ENCODE measurements around the gene HHAT.

The HHAT gene

GRCh38 chr1:210687582-210688279, 359.0 kb downstream of the HHAT start:
- DNase-seq (ENCODE audit: low spot score) = no peak

- DNase-seq (ENCODE audit: low spot score) = no peak
Observed at GRCh38 chr1:210688512-210689234, 360.0 kb downstream of the HHAT start.

GRCh38 chr1:210689826-210690225, 361.1 kb downstream of the HHAT start:
- DNase-seq (ENCODE audit: low spot score) = no peak

- no peak for DNase-seq (ENCODE audit: low spot score)
Observed at GRCh38 chr1:210690236-210690635, 361.5 kb downstream of the HHAT start.

GRCh38 chr1:210691039-210691610, 362.4 kb downstream of the HHAT start:
- DNase-seq (ENCODE audit: low spot score) = no peak

GRCh38 chr1:210692796-210693195, 364.1 kb downstream of the HHAT start:
- no peak for DNase-seq (ENCODE audit: low spot score)

GRCh38 chr1:210695026-210695425, 366.3 kb downstream of the HHAT start:
- no peak for DNase-seq (ENCODE audit: low spot score)

GRCh38 chr1:210696709-210697108, 368.0 kb downstream of the HHAT start:
- no peak for DNase-seq (ENCODE audit: low spot score)

GRCh38 chr1:210697185-210697584, 368.5 kb downstream of the HHAT start:
- no peak for DNase-seq (ENCODE audit: low spot score)

- no peak for DNase-seq (ENCODE audit: low spot score)
Observed at GRCh38 chr1:210698661-210699060, 370.0 kb downstream of the HHAT start.

GRCh38 chr1:210700083-210700482, 371.4 kb downstream of the HHAT start:
- no peak for DNase-seq (ENCODE audit: low spot score)

- DNase-seq (ENCODE audit: low spot score) = no peak
Observed at GRCh38 chr1:210700511-210700910, 371.8 kb downstream of the HHAT start.

- DNase-seq (ENCODE audit: low spot score) = no peak
Observed at GRCh38 chr1:210702506-210702905, 373.8 kb downstream of the HHAT start.

GRCh38 chr1:210703593-210703992, 374.9 kb downstream of the HHAT start:
- no peak for DNase-seq (ENCODE audit: low spot score)

- DNase-seq (ENCODE audit: low spot score) = no peak
Observed at GRCh38 chr1:210705086-210705485, 376.4 kb downstream of the HHAT start.

GRCh38 chr1:210706246-210706645, 377.5 kb downstream of the HHAT start:
- DNase-seq (ENCODE audit: low spot score) = no peak

GRCh38 chr1:210707300-210708240, 378.9 kb downstream of the HHAT start:
- DNase-seq (ENCODE audit: low spot score) = no peak

GRCh38 chr1:210709701-210710100, 381.0 kb downstream of the HHAT start:
- no peak for DNase-seq (ENCODE audit: low spot score)

- no peak for DNase-seq (ENCODE audit: low spot score)
Observed at GRCh38 chr1:210711825-210712612, 383.3 kb downstream of the HHAT start.

- no peak for DNase-seq (ENCODE audit: low spot score)
Observed at GRCh38 chr1:210715072-210715471, 386.4 kb downstream of the HHAT start.

- no peak for DNase-seq (ENCODE audit: low spot score)
Observed at GRCh38 chr1:210722410-210723081, 393.8 kb downstream of the HHAT start.

All from hematopoietic multipotent progenitor cell treated with erythropoietin and hydrocortisone succinate and interleukin-3 and kit ligand, for 17 days (in vitro differentiated cells).